Measurements from ENCODE around the gene MIR17HG.
A peak's percentile ranks its signal among the peaks of the same experiment; 100 is the strongest.
"Not testable (repeated sequence)": the region's sequence is repeated elsewhere in the genome, so short reads cannot be mapped to it uniquely, and the experiment has no call there.

The MIR17HG gene

DNA sequence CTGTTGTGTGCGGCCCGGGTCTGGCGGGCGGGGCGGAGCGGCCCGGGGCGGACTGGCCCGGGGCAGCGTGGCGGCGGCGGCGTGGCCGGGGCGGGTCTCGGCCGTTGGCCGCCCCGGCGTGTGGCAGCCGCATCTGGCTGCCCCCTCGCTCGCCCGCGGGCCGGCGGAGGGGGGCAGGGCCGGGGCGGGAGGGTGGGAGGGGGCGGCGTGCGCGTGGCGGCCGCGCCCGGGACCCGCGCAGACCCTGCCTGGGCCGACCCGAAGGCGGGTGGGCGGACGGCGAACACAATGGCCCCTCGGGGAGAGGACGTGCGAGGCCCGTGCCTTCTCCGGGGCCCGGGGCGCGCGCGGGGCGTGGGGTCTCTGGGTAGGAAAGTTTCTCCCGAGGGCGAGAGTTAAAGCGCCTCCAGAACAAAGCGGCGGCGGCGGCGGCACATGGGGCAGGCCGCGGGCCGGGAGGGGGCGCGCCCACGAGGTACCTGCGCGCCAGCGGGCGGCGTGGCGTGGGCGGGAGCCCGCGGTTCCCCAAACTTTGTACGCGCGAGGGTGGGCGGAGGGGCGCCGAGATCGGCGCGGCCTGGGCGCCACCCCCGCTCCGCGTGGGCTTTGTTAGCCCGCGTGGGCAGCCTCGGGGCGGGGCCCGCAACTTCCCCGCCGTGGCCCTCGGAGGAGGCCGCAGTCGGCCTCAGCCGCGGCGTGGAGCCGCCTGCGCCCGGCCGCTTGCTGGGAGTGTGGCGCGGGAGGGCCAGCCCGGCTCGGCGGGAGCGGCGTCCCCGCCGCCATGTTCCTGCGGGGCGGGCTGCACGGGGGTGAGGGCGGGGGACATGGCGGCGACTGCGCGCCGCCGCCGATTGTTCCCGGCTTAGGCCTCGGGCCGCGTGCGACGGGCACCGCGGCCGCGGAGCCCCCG, 764 bp downstream of the MIR17HG start:
- no peak for DNase-seq (ENCODE audit: low read depth, low spot score)

DNA sequence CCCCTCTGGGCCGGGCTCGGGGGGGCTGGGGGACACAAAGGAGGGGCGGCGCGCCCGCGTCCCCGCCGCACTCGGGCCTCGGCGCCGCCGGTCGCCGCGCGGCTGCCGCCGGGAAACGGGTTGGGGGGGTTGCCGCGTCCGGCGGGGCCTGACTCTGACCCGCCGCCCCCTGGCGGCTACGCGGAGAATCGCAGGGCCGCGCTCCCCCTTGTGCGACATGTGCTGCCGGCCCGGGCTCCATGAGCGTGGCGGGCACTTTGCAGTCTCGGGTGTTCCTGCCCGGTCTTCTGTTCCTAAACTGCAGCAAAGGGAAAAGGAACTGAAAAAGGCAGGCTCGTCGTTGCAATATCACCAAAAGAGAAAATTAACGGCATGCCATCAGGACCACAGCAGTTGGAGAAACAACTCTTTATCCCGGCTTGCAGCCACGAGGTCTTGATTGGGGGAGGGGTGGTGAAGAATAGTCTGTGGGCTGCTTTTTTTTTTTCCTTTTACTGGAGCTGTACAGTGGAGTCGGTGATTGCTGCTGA, 1.5 kb downstream of the MIR17HG start:
- DNase-seq (ENCODE audit: low read depth, low spot score) = peak; percentile 93

- no peak for DNase-seq (ENCODE audit: low read depth, low spot score)
These were observed 2.8 kb downstream of the MIR17HG start for GRCh38 chr13:91349992-91350911.

GRCh38 chr13:91351123-91351522, 3.6 kb downstream of the MIR17HG start:
- no peak for DNase-seq (ENCODE audit: low read depth, low spot score)

DNA sequence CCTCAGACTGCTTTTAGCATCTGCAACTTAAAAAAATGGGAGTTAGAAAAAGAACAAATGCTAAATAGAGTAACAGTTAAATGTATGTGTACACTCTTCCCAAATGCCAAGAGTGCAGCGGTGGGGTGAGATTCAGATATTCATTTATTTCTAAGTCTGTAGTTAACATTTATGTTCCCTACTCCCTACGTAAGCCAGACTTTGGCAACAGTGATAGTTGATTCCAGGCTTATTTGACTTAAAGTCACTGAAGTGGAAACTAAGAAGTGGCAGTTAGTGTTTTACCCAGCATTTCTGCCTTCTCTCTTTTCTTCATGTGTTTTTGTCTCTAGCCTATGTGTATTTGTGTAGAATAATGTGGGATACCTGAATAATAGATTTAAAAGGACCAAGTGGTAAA, 4.5 kb downstream of the MIR17HG start:
- no peak for DNase-seq (ENCODE audit: low read depth, low spot score)

DNA sequence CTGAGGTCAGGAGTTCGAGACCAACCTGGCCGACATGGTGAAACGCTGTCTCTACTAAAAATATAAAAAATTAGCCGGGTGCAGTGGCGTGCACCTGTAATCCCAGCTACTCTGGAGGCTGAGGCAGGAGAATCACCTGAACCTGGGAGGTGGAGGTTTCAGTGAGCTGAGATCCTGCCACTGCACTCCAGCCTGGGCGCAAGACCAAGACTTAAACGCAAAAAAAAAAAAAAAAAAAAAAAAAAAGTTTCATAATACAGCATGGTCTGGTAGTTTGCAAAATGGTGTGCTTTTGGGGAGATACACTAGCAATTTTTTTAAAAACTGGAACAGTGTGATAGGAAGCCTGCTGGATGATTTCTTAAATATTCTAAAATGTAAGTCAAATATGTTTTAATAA, 5.4 kb downstream of the MIR17HG start:
- DNase-seq (ENCODE audit: low read depth, low spot score) = not testable (repeated sequence)

DNA sequence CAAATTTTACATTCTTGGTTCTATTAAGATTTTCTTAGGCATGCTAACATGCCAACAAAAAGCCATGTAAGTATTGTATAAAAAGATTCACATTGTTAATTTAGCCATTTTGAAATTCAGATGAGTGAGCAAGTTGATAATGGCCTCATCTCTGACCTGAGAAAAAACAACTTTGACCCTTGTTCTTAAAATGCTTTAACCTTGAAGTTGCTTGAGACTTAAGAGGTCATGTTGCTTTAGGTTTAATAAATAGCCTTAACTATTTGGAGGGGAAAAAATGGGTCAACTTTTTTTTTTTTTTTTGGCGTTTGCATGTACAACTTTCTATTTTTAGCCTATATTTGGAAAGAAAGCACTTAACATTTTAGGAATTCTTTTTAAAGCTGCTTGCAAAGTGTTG, 6.0 kb downstream of the MIR17HG start:
- DNase-seq (ENCODE audit: low read depth, low spot score) = no peak

- DNase-seq (ENCODE audit: low read depth, low spot score) = no peak
These were observed 7.8 kb downstream of the MIR17HG start for GRCh38 chr13:91355099-91355825.

DNA sequence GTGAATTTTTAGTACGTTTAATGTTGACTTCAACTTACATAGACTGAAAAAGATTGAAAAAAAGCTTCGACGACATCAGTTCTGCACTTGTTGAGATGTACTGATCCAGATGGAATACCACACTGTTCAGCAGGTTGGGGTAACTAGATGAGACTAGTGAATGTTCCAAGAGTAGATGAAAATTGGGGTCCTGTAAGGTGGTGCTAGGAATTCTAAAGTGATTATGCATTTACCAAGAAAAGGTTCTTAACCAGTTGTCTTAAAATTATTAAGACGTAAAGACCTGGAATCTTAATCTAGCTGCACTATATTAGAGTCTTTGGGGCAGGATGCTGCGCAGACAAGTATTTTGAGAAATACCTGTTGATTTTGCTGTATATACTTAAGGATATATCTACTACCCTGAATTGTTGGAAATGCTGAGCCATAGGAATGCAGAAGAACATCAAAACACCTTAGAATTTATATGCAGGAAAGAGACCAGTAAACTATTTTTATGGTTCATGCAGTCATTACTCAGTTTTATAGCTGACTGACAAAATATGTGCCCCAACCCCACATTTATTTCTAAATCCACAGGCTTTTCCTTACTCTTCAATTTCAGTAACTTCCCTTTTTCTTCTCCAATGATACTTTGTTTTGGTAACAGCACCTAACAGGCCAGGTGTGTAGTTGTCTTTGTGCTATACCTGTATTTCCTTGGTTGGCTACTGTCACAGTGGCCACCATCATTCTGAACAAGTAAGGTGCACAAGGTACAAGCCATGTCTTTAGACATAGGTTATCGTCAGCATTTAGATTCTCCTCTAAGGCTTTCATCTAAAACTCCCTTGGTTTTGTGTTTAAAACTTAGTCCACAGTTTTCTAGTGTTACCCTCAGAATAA, 8.6 kb downstream of the MIR17HG start:
- DNase-seq (ENCODE audit: low read depth, low spot score) = no peak

DNA sequence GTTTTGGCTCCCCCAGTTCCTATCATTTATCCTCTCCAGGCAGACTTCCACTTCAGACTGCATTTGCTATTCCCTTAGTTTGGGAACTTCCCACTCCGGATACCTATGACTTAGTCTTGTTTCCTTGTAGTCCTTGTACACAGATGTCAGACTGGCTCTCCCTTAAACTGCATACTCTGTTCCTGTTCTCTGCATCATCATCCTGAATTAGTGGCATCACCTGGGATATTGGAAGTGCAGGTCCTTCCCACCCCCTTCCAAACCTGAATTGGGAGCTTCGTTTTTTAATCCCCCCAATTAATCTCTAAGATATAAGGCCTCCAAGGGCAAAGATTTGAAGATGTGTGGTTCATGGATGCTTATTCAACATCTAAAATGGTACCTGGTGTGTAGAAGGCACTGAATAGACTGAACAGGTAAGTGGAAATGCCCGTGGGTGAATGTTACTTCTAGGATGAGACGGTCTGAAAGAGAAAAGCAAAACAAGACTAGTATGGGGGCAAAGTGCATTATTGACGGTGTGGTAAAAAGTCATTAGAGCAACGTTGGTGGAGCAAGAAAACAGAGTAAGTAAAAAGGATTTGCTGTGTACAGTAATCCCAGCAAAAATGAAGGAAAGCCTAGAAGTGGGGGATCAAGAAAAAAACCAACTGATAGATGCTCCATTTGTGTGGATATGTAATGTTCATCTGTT, 9.6 kb downstream of the MIR17HG start:
- DNase-seq (ENCODE audit: low read depth, low spot score) = no peak

GRCh38 chr13:91357613-91358386, 10.3 kb downstream of the MIR17HG start:
- DNase-seq (ENCODE audit: low read depth, low spot score) = no peak

DNA sequence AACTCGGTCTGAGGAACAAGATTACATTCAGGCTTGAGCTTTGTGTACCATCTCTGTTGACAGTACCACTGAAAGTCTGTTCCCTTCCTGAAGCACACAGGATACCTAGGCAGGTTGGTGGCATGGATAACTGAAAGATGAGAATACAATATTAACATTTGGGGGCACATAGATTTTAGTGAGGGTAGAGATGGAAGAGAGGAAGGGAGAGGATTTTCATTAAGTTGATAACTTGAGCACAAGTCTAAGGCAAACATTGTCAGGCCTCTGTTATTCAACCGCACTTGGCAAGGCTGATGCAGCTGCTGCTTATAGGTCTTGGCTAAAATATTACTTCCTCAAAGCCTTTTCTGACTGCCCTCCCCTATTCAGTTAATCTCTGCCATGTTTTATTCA, 10.9 kb downstream of the MIR17HG start:
- no peak for DNase-seq (ENCODE audit: low read depth, low spot score)

- DNase-seq (ENCODE audit: low read depth, low spot score) = no peak
These were observed 11.6 kb downstream of the MIR17HG start for GRCh38 chr13:91359111-91359510.

DNA sequence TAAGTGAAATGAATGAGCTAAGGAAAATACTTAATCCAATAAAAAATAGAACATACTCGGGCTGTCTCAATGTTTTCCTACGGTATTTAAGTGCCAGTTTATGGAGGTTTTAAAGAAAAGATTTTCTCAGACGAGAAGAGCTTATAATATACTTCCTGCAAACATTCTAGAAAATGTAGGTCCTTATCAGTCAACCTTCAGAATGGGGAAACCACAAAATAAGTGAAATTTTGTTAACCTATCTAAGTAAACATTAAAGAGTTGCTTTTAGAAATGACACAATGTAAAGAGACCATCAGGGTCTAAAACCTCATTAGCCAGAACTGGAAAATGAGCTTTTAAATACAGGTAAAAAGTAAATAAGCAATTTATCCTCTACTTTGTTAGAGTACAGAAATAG, 12.1 kb downstream of the MIR17HG start:
- DNase-seq (ENCODE audit: low read depth, low spot score) = no peak

GRCh38 chr13:91360246-91360751, 12.8 kb downstream of the MIR17HG start:
- DNase-seq (ENCODE audit: low read depth, low spot score) = no peak

- no peak for DNase-seq (ENCODE audit: low read depth, low spot score)
These were observed 14.3 kb downstream of the MIR17HG start for GRCh38 chr13:91361755-91362271.

DNA sequence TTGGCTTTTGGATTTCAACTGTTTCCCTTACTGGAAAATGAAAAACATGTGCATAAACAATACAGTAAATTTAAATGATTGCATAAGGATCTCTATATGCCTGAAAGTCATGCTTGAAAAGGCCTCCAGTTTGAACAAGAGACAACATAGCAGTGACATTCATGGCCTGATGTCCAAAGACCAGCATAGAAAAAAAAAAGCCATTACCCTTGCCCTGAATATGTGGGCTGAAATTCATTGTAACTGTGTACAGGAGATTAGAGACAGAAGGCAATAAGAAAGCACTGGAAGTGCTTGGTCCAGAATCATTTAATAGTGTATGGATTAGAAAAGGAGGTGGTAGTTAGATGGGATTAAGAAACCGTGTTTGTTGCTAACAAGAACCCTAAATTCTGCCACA, 15.4 kb downstream of the MIR17HG start:
- no peak for DNase-seq (ENCODE audit: low read depth, low spot score)

DNA sequence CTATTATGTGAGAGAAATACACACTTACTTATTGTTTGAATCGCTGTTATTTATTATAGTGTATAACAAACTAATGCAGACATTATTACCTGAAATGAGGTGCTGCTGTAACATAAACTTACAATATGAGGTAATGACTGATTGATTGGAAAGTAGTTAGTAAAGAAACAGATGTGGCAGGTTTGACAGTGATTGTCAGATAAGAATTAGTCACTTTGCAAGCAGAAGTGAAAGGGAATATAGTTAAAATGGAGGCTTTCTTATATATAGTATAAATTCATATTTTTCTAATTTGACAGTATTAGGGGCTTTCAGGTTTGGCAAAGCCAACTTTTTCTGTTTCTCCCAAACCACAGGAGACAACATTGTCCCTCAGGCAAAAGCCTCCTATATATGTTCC, 20.6 kb downstream of the MIR17HG start:
- DNase-seq (ENCODE audit: low read depth, low spot score) = no peak

All from ELF-1 (cell line).